Lower leg skin (tissue), 4 donors: ENCODE data around the gene MTOR. TPM values are rescaled to one million over a fixed set of nuclear protein-coding genes. Genes with fewer than 3 reads are reported as not detected.

Source experiments
- DNase-seq, 2 donors: peaks; one replicate each; pipeline ENCODE4 v3.0.0-alpha.2; 2019; ENCODE audit warnings: low spot score in 2 of 2
- H3K4me3 ChIP-seq: fragments of 200-600 bp; sonication (generic); 2 replicates; pipeline ENCODE4 v1.5.1; 2017; ENCODE audit warnings: mild to moderate bottlenecking, low read depth; ENCODE audit not compliant: poor library complexity, severe bottlenecking
- POLR2A ChIP-seq, 2 donors: fragments of 450-650 bp; IDR thresholded peaks; one replicate each; pipeline ENCODE4 v1.6.1; 2016 to 2017; ENCODE audit warnings: antibody characterized with exemption in 2 of 2, mild to moderate bottlenecking in 1 of 2, moderate library complexity in 1 of 2
- WGBS, 2 donors: methylation state at CpG; one replicate each; pipeline ENCODE4 v1.1.5; 2018; 5-methylcytosine and 5-hydroxymethylcytosine counted together
- intact Hi-C: fragments of 100-400 bp; cut with DNase I; formaldehyde crosslinking; loops from one replicate; pipeline ENCODE4 v1.15.0; 2023; ENCODE audit warnings: low total_unique reads
- total RNA-seq, 4 donors: library from RNA; depleted of rRNA; stranded (reverse); fragments of >200 nt; gene quantifications; one replicate each; pipeline ENCODE4 v1.1.0, GENCODE V29; 2016
- TF ChIP-seq, protein P1 (sequence below), 3 donors: fragments of 450-650 bp; IDR thresholded peaks; one replicate each; pipeline ENCODE4 v1.5.1; 2016; ENCODE audit warnings: antibody characterized with exemption in 3 of 3, mild to moderate bottlenecking in 3 of 3, moderate library complexity in 2 of 3

Gene MTOR
- total RNA-seq, 4 donors from 2014 or later: 28.7 to 31.5 (median 29.7) TPM

- 89 to 92% methylated on average over 10 of the region's 10 CpGs for whole genome bisulfite sequencing, 2 donors
- H3K4me3 ChIP-seq: no peak overlapping the region
- DNase-seq: no peak
- intact Hi-C loops: no loop called here
- TF ChIP-seq POLR2A (IDR thresholded peaks at IDR 0.05): no peak
- TF ChIP-seq, protein P1, sequence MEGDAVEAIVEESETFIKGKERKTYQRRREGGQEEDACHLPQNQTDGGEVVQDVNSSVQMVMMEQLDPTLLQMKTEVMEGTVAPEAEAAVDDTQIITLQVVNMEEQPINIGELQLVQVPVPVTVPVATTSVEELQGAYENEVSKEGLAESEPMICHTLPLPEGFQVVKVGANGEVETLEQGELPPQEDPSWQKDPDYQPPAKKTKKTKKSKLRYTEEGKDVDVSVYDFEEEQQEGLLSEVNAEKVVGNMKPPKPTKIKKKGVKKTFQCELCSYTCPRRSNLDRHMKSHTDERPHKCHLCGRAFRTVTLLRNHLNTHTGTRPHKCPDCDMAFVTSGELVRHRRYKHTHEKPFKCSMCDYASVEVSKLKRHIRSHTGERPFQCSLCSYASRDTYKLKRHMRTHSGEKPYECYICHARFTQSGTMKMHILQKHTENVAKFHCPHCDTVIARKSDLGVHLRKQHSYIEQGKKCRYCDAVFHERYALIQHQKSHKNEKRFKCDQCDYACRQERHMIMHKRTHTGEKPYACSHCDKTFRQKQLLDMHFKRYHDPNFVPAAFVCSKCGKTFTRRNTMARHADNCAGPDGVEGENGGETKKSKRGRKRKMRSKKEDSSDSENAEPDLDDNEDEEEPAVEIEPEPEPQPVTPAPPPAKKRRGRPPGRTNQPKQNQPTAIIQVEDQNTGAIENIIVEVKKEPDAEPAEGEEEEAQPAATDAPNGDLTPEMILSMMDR (IDR thresholded peaks at IDR 0.05): no peak
Observed at GRCh38 chr1:11227106-11228077, 35.0 kb downstream of the MTOR start.

DNA sequence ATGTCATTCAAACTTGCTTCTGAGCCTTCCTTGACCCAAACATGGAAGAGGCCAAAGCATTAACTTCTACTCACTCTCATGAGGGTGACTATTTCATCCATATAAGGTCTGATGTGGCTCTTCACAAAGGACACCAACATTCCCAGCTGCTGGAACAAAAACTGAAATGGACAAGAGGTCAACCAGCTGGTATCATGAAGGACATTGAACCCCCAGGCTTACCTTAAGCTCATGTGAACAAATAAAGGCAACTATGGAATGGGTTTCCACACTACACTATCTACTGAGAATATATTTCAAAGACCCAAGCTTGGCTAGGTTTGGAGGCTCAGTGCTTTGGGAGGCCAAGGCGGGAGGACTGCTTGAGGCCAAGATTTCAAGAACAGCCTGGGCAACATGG, 46.3 kb downstream of the MTOR start:
- 100% methylated on average over 1 of the region's 1 CpG for WGBS, 2 donors
- H3K4me3 ChIP-seq: no peak overlapping the region
- intact Hi-C loops: no loop called here
- TF ChIP-seq, protein P1 (IDR thresholded peaks at IDR 0.05): no peak
- no peak for TF ChIP-seq POLR2A (IDR thresholded peaks at IDR 0.05)
- DNase-seq: no peak

DNA sequence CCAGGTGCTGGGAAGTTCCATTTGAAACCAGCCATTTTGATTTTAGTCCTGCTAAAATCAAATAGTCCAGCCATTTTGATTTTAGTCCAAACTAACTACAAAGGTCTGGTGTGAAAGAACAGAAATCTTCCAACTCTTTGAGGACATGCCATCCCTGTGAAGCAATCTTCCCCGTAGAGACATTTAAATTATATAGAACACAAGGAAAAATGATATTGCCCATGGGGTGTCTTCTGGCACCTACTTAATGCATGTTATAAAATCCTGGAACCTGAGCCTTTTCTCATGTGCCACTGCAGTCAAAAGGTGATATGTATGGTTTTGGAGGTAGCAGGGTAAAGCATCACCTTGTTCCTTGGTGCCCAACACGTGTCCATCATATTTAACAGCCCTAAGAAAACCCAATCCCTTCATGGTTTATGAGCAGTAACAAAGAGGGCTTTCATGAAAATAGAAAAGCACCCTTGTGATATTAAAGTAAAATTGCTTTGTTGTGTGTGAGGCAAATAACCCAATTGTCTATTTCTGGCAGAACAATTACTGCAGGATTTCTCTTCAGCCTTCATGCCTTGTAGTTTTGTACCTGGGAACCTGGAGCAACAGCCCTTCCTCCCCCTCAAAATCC, 46.9 kb downstream of the MTOR start:
- intact Hi-C loops: no loop called here
- no peak for DNase-seq
- TF ChIP-seq POLR2A (IDR thresholded peaks at IDR 0.05): no peak
- TF ChIP-seq, protein P1 (IDR thresholded peaks at IDR 0.05): no peak
- WGBS, 2 donors: 80 to 92% methylated on average over 2 of the region's 2 CpGs
- no peak overlapping the region for H3K4me3 ChIP-seq

DNA sequence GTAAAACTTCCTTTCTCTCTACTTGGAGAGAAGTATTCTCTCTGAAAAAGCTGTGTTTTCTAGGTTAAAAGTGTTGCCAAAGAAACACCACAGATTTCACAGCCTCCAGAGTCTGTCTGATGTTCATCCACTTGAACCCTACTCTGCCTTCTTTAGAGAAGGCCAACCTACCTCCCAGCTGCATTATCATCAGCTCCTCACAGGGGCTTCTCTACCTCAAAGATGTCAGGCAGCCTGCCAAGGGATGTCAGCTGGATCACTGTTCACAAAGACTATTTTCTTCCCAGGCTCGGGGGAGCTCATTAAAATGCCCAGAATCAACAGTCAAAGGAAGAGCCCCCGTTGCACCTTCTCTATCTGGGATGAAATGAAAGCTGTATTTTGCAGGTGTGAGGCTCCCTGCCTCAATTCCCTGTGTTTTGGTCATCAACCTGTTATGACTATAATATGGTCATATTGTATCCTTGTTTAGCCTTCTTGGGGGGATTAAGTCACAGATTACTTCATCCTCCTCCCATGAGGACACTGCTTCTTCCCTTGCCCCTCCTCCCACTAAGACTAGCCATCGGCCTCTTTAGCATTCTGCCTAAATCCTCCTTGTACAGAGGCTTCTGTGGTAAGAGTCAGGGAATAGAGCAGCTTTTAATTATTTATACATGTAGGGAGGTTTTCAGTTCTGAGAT, 47.5 kb downstream of the MTOR start:
- intact Hi-C loops: no loop called here
- TF ChIP-seq, protein P1 (IDR thresholded peaks at IDR 0.05): no peak
- no peak overlapping the region for H3K4me3 ChIP-seq
- no peak for DNase-seq
- WGBS, 2 donors: 91 to 96% methylated on average over 3 of the region's 3 CpGs

DNA sequence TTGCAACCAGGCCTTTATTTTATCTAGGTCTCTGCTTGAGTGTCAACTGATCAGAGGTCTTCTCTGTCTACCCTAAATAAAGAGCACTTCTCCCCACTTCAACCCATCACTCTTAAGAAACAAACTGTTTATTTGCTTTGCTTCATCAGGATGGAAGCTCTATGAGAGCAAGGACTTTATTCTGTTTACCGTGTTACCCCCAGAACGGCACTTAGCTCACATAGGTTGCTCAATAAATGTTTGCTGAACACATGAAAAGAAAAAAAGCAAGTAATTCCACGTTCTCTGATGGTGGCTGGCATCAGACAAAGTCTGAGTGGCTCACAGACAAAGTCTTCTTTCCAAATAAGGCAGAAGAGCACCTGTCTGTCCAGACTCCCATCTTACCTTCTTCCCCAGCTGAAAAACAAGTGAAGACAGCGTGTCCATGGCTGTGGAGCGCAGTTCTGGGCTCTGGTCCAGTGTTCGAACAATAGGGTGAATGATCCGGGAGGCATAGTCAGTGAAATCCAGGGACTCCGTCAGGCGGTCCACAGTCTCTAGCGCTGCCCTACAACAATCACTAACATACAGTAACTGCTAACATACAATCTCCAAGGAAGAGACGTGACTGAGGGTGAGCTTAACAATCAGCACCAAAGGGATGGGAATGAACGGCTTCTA, 50.3 kb downstream of the MTOR start:
- TF ChIP-seq POLR2A (IDR thresholded peaks at IDR 0.05): no peak
- TF ChIP-seq, protein P1 (IDR thresholded peaks at IDR 0.05): no peak
- DNase-seq: no peak
- intact Hi-C loops: no loop called here
- 93% methylated on average over 12 of the region's 12 CpGs for WGBS, 2 donors
- H3K4me3 ChIP-seq: no peak overlapping the region
